Measurements from ENCODE around the gene CCT8.

- no peak for TF ChIP-seq CTCF (IDR thresholded peaks at IDR 0.05)
- no peak for TF ChIP-seq POLR2AphosphoS5 (IDR thresholded peaks at IDR 0.05)
Measured at GRCh38 chr21:29074007-29074376, 544 bp upstream of the CCT8 start.
